OCI-LY7 (cell line): Measurements from ENCODE around the gene POLR2H. TPM values are rescaled to one million over a fixed set of nuclear protein-coding genes. Genes with fewer than 3 reads are reported as not detected.

Experiments
- BruUV-seq: library from RNA; stranded (reverse); fragments of 400-500 nt; replicated peaks from 2 replicates; lab custom pipeline; 2021; lab: Mats Ljungman, UMichigan
- CTCF ChIA-PET: fragments of 300-600 bp; sonication (Branson Sonifier 250); formaldehyde crosslinking; loops from one replicate; lab custom pipeline; 2022; ENCODE audit warnings: antibody characterized with exemption; ENCODE audit not compliant: unreplicated experiment; lab: Charles Lee
- POLR2A ChIA-PET: fragments of 300-600 bp; sonication (Branson Sonifier 250); formaldehyde crosslinking; loops from one replicate; lab custom pipeline; 2022; ENCODE audit warnings: antibody characterized with exemption; lab: Charles Lee
- DNase-seq: peaks from one replicate; pipeline ENCODE4 v3.0.0-alpha.2; 2015; ENCODE audit warnings: low spot score
- H2AFZ ChIP-seq: fragments of 200-600 bp; sonication (generic), shearing (Covaris generic); 2 replicates; pipeline ENCODE4 v1.6.1; 2014; ENCODE audit warnings: mild to moderate bottlenecking, antibody characterized with exemption, low read length, moderate library complexity
- H3K27ac ChIP-seq: fragments of 200-600 bp; sonication (generic); 2 replicates; pipeline ENCODE4 v1.5.1; 2014; ENCODE audit warnings: mixed run types, low read depth, mild to moderate bottlenecking, moderate library complexity, low read length, inconsistent platforms; ENCODE audit not compliant: poor library complexity, severe bottlenecking
- H3K36me3 ChIP-seq: fragments of 200-600 bp; sonication (generic); 2 replicates; pipeline ENCODE4 v1.6.1; 2014; ENCODE audit warnings: mild to moderate bottlenecking, antibody characterized with exemption, low read length, moderate library complexity, mixed read lengths; ENCODE audit not compliant: insufficient read depth
- H3K4me1 ChIP-seq: fragments of 200-600 bp; sonication (generic); 2 replicates; pipeline ENCODE4 v1.5.1; 2014; ENCODE audit warnings: mild to moderate bottlenecking, low read length; ENCODE audit not compliant: insufficient read depth, poor library complexity, severe bottlenecking
- H3K4me2 ChIP-seq: fragments of 200-600 bp; sonication (generic); 2 replicates; pipeline ENCODE4 v1.6.1; 2014; ENCODE audit warnings: mild to moderate bottlenecking, low read length
- H3K4me3 ChIP-seq: fragments of 200-600 bp; sonication (generic); 2 replicates; pipeline ENCODE4 v1.5.1; 2014; ENCODE audit warnings: mild to moderate bottlenecking, low read depth, low read length; ENCODE audit not compliant: poor library complexity, severe bottlenecking
- H3K79me2 ChIP-seq: fragments of 200-600 bp; sonication (generic); 2 replicates; pipeline ENCODE4 v1.6.1; 2016; ENCODE audit warnings: low read depth, mild to moderate bottlenecking, low read length, moderate library complexity, mixed read lengths; ENCODE audit not compliant: insufficient read depth
- H3K9me2 ChIP-seq: fragments of 200-600 bp; sonication (generic); 2 replicates; pipeline ENCODE4 v1.6.1; 2016; ENCODE audit warnings: mild to moderate bottlenecking, low read length, mixed read lengths; ENCODE audit not compliant: insufficient read depth
- H3K9me3 ChIP-seq: fragments of 200-600 bp; sonication (generic); 2 replicates; pipeline ENCODE4 v1.6.1; 2014; ENCODE audit warnings: mild to moderate bottlenecking, mixed run types, low read length, mixed read lengths
- H4K20me1 ChIP-seq: fragments of 200-600 bp; sonication (generic); 2 replicates; pipeline ENCODE4 v1.6.1; 2014; ENCODE audit warnings: mild to moderate bottlenecking, antibody characterized with exemption, low read length, moderate library complexity, mixed read lengths; ENCODE audit not compliant: insufficient read depth
- CTCF ChIP-seq: fragments of 200-600 bp; sonication (generic); conservative IDR thresholded peaks from 2 replicates; pipeline ENCODE4 v1.5.1; 2014; ENCODE audit warnings: mild to moderate bottlenecking, antibody characterized with exemption, low read length, moderate library complexity, mixed read lengths
- EZH2phosphoT487 ChIP-seq: fragments of 200-600 bp; sonication (generic); IDR thresholded peaks from 2 replicates; pipeline ENCODE4 v1.6.1; 2018; ENCODE audit warnings: low read depth, borderline replicate concordance, mild to moderate bottlenecking, mixed run types, antibody characterized with exemption, low read length, moderate library complexity, mixed read lengths
- intact Hi-C: fragments of 100-400 bp; cut with micrococcal nuclease; formaldehyde crosslinking; loops from one replicate; pipeline ENCODE4 v1.10.0; 2022; ENCODE audit not compliant: unreplicated experiment
- total RNA-seq, 2 experiments: library from RNA; depleted of rRNA in 1 of 2; stranded (reverse); fragments of >200 nt in 1 of 2; shearing (Covaris generic) in 1 of 2; gene quantifications; 2 replicates each; pipeline ENCODE4 v1.2.3, GENCODE V29; 2014 to 2022

Gene POLR2H
- total RNA-seq, 2 experiments from 2014 or later = 80.1 to 85.8 TPM

- no peak for DNase-seq
- TF ChIP-seq CTCF = no peak
- TF ChIP-seq EZH2phosphoT487 = no peak
- Histone ChIP-seq H3K9me3 (no peaks in the 10 kb centered on the region), H3K4me2 (no peak overlapping the region), H2AFZ (no peak overlapping the region), H3K36me3 (peaks cover 100% of the 10 kb centered on the region), H4K20me1 (peaks cover 42% of the 10 kb centered on the region), H3K4me3 (no peak overlapping the region), H3K27ac (no peak overlapping the region), H3K4me1 (peaks cover 19% of the 10 kb centered on the region), H3K9me2 (no peaks in the 10 kb centered on the region), H3K79me2 (peaks cover 47% of the 10 kb centered on the region)
- intact Hi-C loops = no loop called here
- ChIA-PET POLR2A (no interaction called here), CTCF (no interaction called here)
- BruUV-seq = no TSS peak
These were observed 41.4 kb upstream of the POLR2H start for GRCh38 chr3:184320104-184320445.

GRCh38 chr3:184321666-184322065 lies 39.8 kb upstream of the POLR2H start:
- intact Hi-C loops = no loop called here
- peaks cover 26% of the 10 kb centered on the region for H4K20me1 ChIP-seq
- no peak for DNase-seq
- H3K4me2 ChIP-seq = no peak overlapping the region
- no peak overlapping the region for H3K27ac ChIP-seq
- no peaks in the 10 kb centered on the region for H3K9me2 ChIP-seq
- no peak overlapping the region for H3K4me3 ChIP-seq
- ChIA-PET CTCF (no interaction called here), POLR2A (no interaction called here)
- peaks cover 31% of the 10 kb centered on the region for H3K79me2 ChIP-seq
- H3K9me3 ChIP-seq = no peaks in the 10 kb centered on the region
- H3K36me3 ChIP-seq = peaks cover 100% of the 10 kb centered on the region
- H3K4me1 ChIP-seq = peaks cover 10% of the 10 kb centered on the region
- TF ChIP-seq EZH2phosphoT487 = no peak
- no peak for TF ChIP-seq CTCF
- no peak overlapping the region for H2AFZ ChIP-seq
- BruUV-seq = no TSS peak

- no peaks in the 10 kb centered on the region for H3K4me1 ChIP-seq
These were observed 38.6 kb upstream of the POLR2H start for GRCh38 chr3:184322731-184323487.

More at GRCh38 chr3:184322731-184323487, 38.6 kb upstream of the POLR2H start:
- Histone ChIP-seq H3K9me3 (no peaks in the 10 kb centered on the region), H3K4me2 (no peak overlapping the region), H3K27ac (no peak overlapping the region), H3K9me2 (no peaks in the 10 kb centered on the region), H3K79me2 (peaks cover 18% of the 10 kb centered on the region), H4K20me1 (peaks cover 13% of the 10 kb centered on the region), H3K36me3 (peaks cover 100% of the 10 kb centered on the region), H2AFZ (no peak overlapping the region), H3K4me3 (no peak overlapping the region)
- no peak for DNase-seq
- CTCF ChIA-PET = no interaction called here
- TF ChIP-seq EZH2phosphoT487 = no peak
- no peak for TF ChIP-seq CTCF
- intact Hi-C loops = no loop called here
- POLR2A ChIA-PET = no interaction called here
- BruUV-seq = no TSS peak
